Hippocampal formation (tissue), 2 donors: Measurements from ENCODE around the gene CDK4.
A peak's percentile ranks its signal among the peaks of the same experiment; 100 is the strongest.

Source experiments
- DNase-seq, 2 donors: peaks; one replicate each; lab custom pipeline; 2025; lab: John Stamatoyannopoulos, UW

CDK4 gene

DNA sequence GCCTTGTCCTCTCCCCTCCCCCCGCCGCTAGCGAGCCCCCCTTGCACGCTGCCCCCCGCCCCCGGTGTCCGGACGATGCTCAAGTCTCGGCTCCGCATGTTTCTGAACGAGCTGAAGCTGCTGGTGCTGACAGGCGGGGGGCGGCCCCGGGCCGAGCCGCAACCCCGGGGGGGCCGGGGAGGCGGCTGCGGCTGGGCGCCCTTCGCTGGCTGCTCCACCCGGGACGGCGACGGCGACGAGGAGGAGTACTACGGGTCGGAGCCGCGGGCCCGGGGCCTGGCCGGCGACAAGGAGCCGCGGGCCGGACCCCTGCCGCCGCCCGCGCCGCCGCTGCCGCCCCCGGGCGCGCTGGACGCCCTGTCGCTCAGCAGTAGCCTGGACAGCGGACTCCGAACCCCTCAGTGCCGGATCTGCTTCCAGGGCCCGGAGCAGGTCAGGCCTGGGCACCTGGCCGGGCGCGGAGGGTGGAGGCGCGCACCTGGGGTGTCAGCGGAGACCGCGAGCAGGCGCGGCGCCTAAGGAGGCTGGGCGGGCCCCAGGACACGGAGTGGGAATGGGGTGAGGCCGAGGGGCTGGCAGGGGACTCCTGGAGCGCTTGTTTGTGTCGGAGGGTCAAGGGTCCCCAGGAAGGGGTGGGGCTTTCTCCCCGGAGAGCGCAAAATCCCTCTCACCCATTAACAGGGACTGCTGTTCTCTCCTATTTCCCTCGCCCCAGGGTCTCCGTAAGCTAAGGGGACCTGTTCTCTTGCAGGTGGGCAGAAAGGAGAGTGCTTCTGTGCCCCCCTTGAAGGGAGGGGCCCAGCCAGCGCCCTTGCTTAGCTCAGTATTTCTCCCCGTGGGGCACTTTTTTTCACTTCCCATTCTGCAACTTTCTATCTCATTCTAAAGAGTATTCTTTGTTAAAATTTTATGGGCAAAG is 3.6 kb upstream of the CDK4 start:
- no peak for DNase-seq

DNA sequence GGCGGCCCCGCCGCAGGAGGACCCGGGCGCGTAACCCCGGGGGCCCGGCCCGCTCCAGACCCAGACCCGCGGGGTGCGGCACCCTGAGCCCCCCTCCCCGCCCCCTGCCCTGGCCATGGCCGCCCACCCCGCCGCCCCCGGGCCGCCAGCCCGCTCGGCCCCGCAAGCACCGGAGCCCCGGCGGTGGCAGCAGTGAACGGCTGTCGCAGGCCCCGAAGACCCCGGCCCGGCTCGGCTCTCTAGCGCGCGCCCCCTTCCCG is 3.0 kb upstream of the CDK4 start:
- no peak for DNase-seq

GRCh38 chr12:57754411-57755193 is 2.5 kb upstream of the CDK4 start, which contains the start of gene MARCHF9:
MARCHF9 (plus strand) TSS chr12:57755103; CDS start chr12:57755529, 426 bp downstream.
- peak in 1 of 2 donors; percentile 33 for DNase-seq

DNA sequence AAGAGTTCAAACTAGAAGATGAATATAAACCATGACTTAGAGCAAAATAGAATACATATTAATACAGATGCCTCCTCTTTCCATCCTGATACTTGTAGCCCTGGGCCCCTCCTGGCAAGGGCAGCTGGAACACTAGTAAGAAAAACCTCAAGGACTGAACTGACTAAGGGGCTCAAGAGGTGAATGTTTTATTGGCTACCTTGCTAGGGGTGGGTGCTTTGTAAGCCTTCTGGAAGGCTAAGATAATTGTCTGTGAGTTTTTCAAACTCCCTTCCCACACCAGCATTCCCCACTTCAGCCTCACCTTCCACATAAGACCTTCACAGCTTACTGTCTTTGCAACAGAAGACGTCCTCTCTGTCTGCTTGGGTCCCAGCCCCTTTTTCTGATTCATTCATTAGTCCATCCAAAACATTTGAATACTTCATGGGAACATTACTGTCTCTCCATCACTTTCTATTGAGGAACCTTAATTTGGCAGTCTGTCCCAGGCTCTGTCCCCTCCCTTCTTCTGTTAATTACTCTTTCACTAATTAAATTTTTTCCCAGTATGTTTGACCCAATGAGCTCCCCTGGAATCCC is 1.7 kb upstream of the CDK4 start:
- no peak for DNase-seq

GRCh38 chr12:57752668-57753000 is 524 bp upstream of the CDK4 start:
- DNase-seq: no peak

DNA sequence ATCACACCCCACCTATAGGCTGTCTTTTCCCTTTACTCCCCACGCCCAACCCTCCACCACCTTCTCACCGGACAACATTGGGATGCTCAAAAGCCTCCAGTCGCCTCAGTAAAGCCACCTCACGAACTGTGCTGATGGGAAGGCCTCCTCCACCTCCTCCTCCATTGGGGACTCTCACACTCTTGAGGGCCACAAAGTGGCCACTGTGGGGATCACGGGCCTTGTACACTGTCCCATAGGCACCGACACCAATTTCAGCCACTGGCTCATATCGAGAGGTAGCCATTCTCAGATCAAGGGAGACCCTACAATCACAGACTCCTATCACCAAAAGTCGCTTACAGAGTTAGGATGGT is 700 bp downstream of the CDK4 start:
- DNase-seq: no peak

GRCh38 chr12:57750561-57751431 is 1.3 kb downstream of the CDK4 start:
- no peak for DNase-seq

- DNase-seq: no peak
These were observed 3.0 kb downstream of the CDK4 start for GRCh38 chr12:57749061-57749460.

DNA sequence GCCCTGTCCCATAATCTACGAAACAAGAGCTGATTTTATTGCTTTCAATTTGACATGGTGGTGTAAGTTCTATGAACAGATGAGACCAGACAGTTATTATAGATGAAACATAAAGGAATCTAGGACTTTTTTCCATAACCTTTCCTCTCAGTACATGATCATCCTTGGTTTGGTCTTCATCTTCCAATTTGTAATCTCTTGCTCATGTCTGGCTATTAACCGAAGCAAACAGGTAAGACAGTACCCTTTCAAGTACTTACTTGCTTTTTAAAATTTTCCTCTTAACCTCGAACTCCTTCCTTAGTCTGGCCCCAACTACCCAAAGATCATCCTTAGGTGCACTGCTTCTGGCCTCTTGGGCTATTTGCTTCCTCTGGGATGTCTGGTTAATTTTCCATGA is 6.1 kb downstream of the CDK4 start:
- no peak for DNase-seq

DNA sequence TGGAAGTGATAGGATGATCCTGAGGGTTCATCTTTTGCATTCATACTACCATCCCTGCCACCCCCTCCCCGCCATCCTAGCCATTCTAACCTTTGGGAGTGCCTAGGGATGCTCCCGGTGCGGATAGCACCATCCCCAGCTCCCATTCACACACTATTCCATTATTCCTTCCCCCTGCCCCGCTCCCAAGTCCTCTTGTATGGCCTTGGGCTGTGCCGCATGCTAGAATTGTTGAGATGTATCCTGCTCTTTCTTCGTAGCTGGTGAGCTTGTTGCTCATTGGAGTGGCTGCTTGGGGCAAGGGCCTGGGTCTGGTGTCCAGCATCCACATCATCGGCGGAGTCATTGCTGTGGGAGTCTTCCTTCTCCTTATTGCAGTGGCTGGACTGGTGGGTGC is 6.6 kb downstream of the CDK4 start:
- no peak for DNase-seq

GRCh38 chr12:57744777-57745484 is 7.2 kb downstream of the CDK4 start, which contains the start of gene TSPAN31:
TSPAN31 (plus strand) TSS chr12:57745039; CDS start chr12:57745155, 116 bp downstream.
- peak; percentile 91 to 99 for DNase-seq

DNA sequence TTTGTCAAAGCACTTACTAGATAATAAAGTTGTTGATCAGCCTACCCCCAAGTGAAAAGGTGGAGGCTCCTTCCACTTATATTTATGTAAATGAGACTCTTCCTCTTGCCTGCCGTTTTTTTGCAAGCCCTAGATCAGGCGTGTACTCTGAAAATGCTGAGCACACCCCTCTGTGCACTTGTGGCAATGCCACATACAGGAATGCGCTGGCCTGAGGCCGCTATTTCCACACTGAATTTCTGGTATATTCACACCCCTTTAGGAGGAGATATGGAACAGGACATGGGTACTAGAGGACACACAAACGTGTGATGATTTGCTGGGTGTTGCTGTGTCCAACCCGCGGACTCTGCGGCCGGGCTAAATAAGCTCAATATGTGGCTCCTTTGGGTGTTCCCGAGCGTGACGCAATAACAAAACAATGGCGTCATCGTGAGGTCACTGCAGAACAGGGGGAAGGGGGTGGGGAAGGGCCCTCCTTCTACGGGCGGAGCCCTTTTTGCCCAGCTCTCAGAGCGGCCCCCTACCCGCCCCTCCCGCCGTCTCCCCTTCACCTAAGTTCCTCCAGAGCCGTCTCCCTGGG is 7.8 kb downstream of the CDK4 start:
- no peak for DNase-seq

DNA sequence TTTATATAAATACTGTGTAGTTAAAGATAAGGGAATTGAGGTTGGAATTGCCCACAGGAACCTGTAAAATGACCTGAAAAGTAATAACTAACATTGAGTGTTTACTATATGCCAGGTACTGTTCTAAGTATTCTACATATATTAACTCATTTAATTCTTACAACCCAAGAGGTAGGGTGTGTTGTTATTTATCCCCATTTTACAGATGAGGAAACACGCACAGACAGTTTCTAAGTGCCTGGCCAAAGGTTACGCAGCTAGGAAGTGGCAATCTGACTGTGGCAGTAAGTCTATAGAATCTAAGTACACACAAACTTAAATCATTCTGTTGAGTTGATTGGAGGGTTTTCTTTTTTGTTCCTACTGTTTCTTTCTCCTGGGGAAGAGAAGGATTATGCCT is 8.3 kb downstream of the CDK4 start:
- no peak for DNase-seq

DNA sequence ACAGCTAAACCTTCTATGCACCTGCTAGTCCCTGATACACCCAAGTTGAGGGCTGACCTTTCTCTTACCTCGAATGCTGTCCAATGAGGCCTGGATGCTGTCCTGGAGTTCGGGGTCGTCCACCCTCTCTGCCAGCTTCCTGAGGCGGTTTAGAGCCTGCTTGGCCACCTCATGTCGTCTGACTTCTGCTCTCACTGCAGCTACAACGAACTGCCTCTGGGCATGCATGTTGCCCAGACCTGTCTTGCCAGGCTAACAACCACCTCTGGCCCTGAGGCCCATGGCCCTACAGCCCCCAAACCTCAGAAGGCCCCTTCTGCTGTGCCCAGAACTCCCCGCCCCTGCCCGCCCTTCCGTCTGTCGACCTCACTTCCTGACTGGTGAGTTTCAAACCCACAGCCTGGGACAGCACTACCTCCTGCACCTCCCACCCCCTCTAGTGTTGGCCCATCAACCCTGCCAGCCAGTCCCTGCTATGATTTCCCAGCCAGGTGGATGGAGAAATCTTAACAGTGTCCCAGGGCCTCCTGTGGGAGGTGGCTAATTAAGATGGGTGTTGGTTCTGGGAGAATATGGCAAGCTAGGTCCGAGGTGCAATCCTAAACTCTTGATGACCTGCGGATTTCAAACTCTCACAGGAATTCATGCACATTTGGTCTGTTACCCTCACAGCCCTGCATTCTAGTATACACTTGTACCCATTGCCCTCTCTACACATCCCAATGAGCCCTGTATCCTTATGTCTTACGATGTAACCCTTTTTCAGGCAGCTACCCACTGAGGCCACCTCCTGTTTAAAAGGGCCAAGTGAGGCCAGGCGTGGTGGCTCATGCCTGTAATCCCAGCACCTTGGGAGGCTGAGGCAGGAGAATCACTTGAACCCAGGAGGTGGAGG is 10.0 kb downstream of the CDK4 start:
- no peak for DNase-seq

GRCh38 chr12:57741413-57741789 is 10.7 kb downstream of the CDK4 start:
- DNase-seq: no peak

GRCh38 chr12:57740656-57741412 is 11.3 kb downstream of the CDK4 start:
- no peak for DNase-seq

DNA sequence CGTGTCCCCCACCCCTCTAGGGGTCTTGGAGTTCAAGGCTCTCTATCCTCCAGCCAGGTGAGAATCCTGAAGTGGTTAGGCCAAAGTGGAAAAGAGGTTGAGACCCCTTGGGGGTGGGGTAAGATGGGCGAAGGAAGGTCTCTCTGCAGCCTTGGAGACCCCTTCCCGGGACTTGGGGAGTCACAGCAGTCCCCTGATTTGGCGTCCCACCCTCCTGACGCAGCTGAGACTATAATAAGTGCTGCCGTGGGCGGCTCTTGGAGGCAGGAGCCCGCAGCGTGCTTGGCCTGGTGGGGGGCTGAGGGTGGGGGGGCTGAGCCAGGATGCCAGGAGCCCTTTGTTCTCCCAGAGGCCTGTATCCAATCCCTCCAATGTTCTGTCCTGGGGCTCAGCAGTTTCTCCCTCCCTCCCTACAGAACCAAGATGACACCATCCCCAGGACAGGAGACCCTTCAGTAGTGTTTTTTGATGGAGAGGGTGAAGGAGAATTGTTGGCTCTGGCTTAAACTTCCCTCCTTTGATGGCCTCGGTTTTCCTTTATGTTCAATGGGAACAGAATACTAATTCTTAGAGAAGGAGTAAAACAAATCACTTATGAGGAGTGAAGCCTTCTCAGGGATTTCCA is 12.1 kb downstream of the CDK4 start:
- no peak for DNase-seq

- DNase-seq: no peak
These were observed 12.7 kb downstream of the CDK4 start for GRCh38 chr12:57739387-57739786.
